ENCODE data around the gene UAP1L1.

Gene UAP1L1

DNA sequence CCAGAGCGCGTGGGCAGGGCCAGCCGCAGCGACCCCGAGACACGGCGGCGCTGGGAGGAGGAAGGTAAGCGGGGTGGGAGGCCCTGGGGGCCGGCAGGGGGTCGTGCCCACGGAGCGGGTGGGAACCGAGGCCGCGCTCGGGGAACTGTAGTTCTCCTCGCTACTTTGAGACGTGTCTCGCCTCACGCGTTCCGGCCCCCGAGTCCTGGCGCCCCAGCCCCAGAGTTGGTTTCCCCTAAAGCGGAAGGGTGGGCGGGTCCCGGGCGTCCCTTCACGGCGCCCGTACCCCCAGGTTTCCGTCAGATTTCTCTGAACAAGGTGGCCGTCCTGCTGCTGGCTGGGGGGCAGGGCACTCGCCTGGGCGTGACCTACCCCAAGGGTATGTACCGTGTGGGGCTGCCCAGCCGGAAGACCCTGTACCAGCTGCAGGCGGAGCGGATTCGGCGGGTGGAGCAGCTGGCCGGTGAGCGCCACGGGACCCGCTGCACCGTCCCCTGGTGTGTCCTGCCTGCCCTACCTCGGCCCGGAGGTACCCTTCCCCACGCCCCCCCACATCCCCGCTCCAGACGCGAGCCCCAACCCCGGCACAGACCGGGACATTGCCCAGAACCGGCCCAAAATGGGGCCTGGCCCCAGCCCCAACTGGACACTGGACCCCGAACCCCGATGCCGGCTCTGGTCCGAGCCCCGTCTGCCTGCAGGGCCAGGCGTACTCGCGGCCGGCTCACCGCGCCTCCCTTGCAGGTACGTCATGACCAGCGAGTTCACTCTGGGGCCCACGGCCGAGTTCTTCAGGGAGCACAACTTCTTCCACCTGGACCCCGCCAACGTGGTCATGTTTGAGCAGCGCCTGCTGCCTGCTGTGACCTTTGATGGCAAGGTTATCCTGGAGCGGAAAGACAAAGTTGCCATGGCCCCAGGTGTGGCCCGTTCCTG, 709 bp downstream of the UAP1L1 start:
- DNase-seq: peak; percentile 22 to 35

DNA sequence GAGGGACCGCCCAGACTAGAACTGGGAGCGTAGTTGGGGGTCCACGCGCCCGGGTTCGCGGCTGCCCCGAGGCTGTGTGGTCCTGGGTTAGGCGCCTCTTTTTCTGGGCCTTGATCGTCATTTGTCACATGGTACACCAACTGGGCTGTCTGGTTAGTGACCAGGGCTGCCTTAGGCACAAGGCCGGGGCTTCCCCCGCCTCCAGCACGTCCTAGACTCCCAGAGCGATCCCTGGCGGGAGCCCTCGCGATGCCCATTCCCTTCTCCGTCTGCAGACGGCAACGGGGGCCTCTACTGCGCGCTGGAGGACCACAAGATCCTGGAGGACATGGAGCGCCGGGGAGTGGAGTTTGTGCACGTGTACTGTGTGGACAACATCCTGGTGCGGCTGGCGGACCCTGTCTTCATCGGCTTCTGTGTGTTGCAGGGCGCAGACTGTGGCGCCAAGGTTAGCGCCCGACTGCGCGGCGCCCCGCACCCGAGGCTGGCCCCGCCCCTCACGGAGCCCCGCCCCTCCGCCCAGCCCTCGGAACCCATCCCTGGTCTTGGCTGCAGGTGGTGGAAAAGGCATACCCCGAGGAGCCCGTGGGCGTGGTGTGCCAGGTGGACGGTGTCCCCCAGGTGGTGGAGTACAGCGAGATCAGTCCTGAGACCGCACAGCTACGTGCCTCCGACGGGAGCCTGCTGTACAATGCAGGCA, 1.5 kb downstream of the UAP1L1 start:
- no peak for DNase-seq

DNA sequence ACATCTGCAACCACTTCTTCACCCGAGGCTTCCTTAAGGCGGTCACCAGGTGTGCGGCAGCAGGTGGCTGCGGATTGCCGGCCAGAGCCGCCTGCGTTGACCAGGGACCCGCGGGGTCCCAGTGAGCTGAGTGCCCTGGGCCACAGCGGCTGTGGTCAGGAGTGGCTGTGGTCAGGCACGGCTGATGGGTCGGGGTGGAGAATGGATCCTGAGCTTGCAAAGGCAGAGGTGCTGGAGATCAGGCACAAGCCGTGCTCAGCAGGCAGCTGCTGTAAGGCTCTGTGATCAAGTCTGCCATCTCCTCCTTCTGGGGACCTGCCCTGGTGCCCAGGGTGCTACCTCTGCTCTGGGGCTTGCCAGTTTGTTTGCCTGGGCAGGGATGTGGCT, 2.1 kb downstream of the UAP1L1 start:
- no peak for DNase-seq

DNA sequence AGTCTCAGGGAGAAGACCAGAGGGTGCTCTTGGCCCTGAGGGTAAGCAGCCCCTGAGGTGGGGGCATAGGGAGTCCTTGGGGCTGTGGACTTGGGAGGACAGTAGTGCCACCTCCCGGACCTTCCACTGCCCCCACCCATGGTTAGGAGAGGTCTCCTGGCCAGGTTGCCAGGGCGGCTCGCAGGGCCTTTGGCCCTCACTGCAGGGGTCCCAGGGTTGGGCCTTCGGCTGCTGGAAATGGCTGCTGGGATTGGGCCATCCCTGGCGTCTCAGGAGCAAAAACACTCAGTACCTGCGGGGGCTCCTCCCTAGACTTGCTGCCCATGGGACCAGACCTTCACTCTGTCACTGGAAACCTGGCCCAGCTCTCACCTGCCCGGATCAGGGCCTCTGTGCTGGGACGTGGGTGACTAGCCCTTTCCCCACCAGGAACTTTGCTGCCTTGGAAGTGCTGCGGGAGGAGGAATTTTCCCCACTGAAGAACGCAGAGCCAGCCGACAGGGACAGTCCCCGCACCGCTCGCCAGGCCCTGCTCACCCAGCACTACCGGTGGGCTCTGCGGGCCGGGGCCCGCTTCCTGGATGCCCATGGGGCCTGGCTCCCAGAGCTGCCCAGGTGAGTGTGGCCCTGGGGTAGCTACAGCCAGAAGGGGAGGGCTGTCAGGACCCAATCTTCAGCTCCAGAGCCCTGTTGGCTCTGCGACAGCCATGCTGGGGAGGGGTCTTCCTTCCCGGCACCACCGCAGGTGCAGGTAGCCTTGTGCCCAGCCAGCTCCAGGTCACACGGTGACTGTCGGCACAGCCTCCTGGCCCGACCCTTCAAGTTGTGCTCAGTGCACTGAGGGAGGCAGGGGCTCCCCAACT, 3.2 kb downstream of the UAP1L1 start:
- DNase-seq: no peak

DNA sequence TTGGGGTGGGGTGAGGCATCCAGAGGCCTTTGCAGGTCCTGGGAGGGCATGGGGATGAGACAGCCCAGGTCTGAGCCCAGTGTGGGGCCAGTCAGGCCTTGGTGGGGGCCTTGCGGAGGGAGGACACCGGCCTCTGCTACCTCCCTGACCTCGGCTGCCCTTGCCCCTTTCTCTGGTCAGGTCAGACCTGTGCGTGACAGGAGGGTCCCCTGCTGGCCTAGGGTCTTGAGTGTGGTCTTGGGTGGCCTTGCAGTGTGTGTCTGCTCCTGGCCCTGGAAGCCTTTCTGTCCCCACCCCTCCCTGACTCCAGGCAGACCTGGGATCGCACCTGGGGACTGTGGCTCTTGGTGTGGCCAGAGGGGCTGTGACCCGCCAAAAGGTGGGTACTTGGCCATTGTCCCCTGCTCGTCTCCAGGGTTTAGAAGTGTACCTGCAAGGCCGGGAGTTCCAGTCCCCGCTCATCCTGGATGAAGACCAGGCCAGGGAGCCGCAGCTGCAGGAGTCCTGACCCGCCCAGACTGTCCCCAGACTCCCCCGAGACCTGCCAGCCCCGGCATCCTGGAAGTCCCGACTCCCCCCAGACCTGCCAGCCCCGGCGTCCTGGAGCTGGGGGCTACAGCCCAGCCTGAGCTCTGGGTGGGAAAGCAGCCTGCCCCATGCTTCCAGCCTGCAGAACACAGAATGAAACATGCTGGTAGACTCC, 5.1 kb downstream of the UAP1L1 start:
- no peak for DNase-seq

DNA sequence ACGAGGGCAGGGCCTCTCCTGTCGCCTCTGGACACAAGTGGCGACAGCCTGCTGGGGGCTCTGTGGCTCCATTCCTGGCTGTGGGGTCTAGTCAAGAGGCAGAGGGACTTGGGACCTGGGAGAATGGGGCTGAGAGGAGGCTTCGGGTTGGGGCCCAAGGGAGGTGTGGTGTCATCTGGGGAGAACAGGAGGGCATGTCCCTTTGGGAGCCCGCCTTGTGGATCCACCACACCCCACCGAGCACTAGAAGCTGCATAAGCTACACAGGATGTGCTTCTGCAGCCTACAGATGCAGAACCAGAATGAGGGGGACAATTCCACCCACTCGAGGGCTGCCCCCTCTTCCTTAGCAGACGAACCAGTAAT, 5.6 kb downstream of the UAP1L1 start:
- DNase-seq: no peak

DNA sequence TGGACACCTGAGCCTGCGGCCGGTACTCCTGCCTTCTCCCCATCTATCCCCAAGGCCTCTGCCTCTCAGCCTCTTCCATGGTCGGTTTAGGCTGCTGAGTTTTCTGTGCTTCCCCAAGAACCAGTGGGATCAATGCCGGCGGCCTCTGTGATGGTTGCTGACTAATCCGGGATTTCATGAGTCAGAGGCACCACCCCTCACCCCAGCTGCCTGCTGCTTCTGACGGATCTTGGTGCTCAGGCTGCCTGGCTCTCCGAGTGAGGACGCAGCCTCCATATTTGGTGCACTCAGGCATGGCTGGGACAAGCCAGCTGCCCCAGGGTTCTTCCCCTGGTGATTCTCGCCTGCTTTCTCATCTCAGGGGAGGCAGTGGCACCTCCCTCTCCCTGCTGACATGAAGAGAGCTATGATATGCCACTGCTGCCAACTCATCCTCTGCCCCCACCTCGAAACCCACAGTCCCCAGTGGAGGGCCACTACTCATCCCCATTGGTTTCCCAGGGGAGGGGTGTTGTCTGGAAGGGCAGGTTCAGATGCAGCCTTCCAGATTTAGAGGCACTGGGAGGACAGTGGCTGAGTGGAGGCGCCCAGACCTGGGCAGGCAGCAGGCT, 6.2 kb downstream of the UAP1L1 start:
- DNase-seq: no peak

DNA sequence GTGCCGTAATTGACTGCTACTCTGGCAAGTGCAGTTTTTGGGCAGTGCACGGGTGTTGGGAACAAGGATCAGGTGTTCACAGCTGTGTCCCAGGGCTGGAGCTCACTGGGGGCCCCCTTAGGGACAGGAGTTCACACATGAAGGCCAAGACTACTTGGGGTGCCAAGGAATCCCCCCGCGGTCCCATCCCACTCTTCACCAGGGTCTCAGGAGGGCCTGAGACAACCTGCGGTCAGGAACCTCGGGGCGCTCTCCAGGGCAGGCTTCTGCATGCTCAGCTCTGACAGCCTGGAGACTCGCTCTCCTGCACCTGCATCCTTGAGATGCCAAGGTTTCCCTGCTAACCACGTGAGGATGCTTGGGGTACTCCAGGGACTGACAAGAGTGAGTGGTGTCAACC, 7.2 kb downstream of the UAP1L1 start:
- no peak for DNase-seq

DNA sequence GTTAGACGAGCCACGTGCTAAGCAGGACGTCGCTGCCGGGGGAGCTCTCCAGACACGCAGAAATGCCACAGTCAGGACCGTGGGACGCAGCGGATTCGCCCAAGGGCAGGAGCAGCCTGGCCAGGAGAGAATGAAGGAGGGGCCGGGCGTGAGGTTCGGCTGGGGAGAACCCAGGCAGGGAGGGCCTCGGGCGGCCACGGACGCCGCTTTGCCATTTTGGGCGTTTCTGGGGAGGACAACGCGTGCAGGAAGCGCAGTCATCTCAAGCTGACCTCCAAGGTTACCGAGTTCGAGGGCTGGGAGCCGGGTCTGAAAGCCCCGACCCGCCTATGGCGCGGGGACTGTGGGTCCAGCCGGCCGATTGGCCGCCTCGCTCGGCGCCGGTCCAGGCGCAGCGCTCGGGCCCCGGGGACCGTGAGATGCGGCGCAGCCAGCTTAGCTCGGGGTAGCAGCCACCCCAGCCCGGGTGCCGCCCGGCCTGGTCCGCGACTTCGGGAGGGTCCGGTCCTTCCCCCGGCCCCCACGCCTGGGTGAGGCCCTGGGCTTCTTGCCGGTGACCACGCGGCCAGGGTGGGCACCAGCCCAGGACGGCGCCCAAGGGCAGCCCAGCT, 8.7 kb downstream of the UAP1L1 start:
- DNase-seq: peak; percentile 12 to 37

DNA sequence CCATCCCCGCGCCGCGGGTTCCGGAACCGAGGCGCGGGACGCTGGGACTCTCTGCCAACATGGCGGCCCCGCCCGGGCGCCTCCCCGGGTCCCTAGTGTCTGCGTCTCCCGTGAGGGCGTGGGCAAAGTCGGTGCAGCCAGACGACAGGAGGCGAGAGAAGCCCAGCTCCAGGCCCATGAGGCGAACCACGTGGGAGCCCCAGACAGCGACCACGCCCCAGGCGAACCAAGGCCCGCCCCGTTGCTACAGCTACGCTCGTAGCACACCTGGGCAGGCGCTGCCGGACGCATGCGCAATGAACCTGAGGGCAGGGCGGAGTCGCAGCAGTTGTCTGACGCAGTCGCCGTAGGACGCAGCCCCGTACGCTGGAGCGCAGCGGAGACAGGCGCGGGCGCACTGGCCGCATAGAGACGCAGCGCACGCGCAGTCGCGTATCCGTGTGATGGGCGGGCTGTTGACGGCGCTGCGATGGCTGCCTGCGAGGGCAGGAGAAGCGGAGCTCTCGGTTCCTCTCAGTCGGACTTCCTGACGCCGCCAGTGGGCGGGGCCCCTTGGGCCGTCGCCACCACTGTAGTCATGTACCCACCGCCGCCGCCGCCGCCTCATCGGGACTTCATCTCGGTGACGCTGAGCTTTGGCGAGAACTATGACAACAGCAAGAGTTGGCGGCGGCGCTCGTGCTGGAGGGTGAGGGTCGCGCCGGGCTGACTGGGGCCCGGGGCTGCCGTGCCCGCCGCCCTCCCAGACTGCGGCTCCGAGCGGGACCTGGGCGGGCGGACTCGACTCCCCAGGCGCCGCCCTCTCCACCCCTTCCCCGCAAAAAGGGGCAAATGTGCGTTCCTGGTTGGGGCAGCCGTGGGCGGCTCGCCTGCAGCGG, 9.5 kb downstream of the UAP1L1 start, which contains the start of gene MAN1B1:
Gene MAN1B1, plus strand, starts transcription at position 455 of the 878 bp plus-strand sequence. Its CDS starts 15 bp downstream, at position 470.
- peak; percentile 99 to 100 for DNase-seq

DNA sequence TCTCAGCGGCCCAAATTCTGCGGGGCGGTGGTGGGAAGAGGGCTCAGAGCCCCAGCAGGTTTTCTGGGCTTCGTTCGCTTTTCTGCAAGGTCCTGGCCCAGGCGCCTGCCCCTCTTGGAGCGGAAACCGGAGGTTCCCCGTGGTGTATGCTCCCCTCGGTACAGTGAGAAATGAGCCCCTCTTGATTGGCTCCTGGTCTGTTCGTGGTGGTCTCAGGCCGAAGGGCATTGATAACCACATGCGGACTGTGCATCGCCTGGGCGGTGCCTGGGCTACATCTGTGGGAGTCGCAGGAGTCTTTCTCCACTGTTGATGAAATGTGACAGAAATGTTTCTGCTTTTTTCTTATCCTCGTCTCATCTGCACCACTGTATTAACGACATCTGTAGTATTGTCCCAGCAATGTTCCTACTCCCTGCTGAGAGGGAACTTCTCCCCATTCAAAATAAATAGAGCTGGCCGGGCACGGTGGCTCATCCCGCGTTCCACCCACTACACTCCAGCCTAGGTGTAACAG, 10.2 kb downstream of the UAP1L1 start:
- DNase-seq: no peak

DNA sequence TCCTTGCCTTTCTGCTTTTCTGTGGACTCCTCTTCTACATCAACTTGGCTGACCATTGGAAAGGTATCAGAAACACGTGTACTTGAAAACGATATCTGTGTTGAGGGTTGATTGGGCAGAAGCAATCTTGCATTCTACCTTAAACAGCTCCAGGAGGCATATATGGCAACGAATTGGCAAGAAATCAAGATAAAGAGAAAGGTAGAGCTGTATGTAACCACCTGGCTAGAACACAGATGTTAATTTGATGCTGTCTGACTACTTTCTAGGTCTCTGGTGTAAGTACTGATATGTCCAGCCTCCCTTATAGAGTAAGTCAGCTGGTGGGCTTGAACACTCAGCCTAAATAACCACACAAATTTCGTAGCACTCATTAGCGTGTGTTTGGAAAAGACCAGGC, 10.8 kb downstream of the UAP1L1 start:
- no peak for DNase-seq

DNA sequence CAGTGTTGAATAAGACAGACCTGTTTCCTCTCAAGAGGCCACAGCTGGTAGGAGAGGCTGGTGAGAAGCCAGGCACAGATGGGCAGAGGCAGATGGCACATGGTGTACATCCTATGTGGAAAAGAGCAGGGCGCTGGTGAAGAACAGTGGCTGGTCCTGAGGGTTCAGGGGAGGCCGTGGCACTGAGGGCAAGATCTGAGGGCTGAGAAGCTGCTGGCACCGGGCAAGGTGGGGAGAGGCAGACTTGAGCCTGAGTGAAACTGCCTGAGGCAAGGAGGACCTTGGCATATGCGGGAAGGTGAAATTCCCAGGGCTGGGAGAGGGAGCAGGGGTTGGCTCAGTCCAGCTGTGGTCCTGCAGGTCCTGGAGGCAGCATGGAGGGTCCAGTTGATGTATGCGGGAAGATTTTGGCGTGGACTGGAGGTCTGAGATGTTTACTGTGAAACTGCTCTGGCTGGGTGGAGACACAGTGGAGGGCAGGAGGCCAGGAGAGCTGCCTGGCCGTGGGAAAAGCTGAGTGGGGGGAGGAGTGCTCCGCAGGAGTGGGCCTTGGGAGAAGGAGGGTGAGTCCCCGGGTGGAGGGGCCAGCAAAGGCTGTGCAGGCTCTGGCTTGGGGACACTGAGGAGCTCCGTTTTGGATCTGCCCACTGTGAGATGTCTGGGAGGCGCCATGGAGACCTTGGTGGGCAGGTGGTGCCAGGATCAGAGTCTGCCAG, 12.1 kb downstream of the UAP1L1 start:
- no peak for DNase-seq

DNA sequence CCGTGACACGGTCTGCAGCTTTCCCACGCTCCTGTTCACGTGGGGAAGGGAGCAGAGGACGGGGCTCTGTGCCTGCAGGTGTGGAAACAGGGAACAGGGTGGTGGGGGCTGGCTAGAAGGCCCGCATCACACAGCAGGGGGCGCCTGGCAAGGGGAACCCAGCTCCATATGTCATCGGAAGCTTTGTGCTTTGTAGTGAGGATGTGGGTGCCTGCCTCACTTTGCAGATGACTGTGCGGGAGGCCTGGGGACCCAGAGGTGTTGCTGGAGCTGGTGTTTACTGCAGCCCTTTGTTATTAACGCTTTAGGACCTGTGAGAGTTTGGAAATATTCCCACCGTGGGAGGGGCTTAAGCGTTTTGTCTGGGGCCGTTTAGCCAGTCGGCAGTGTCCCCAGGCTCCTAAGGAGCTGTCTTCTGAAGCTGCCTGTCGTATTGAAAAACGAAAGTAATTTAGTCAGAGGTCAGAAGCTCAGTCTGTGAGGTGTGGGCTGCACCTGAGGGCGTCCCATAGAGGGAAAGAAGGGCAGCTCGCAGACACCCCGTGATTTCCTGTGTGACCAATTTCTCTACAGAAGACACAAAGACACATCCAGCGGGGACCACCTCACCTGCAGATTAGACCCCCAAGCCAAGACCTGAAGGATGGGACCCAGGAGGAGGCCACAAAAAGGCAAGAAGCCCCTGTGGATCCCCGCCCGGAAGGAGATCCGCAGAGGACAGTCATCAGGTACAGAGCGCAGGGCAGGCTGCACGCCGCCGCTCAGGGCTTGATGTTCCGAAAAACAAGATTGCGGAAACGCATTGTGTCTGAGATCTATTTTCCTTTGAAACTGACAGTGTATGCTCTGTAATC, 18.6 kb downstream of the UAP1L1 start:
- DNase-seq: peak; percentile 78 to 84

DNA sequence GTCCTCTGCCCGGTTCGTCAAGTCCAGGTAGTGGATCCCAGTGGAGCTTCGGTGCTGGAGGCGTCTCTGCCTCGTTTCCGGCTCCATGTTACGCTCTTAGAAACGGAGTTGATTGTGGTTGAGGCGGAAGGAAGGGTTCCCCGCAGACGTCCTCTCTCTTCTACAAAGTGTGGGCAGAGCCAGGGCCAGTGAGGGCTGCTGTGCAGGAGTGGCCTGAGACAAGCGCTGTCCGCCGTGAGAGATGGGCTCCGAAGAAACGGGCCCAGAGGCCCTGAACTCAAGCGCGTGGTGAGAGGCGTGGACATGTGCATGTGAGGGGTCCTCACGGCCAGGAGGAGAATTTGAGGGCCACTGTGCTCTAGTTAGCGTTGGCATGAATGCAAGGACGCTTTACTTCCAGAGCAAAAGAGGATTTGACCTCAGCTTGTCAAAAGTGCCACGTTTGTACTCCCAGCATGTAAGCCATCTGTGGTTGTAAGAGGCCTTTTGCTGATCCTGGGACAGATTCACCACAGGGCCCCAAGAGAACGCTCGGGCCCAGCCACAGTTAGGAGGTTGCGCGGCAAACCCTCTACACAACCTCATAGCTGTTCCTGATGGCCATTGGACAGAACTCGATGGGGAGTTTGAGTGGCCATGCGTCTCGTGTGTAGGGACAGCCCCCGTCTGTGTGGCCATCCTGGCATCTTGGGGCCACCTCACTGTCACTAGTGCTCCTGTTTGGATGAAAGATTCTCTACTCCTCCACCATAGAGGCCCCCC, 19.6 kb downstream of the UAP1L1 start:
- DNase-seq: no peak

DNA sequence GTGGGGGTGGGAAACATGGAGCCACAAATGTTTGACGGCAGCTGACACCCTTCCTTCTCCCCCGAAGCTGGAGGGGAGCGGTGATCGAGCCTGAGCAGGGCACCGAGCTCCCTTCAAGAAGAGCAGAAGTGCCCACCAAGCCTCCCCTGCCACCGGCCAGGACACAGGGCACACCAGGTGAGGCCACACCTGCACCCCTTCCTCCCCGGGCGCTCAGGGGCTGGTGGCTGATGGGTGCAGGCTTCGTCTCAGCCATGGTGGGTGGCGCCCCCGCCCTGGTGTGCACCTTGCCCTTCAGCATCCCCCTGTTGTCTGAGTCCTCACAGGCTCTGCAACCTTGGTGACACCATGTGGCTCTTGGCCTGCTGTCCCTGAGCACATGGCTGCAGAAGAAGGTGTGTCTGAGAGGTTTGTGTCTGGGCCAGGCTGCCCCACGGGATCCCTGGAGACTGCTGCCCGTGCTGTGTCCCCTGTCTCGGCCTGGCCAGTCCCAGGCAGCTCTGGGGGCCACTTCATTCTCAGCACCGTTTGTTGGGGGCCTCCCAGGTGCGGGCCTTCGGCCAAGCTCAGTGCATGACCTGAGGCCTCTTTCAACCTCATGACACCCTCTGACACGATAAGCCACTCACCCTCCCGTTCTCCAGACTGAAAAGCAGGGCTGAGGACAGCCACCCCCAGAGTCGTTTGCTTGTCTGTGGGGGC, 20.6 kb downstream of the UAP1L1 start:
- DNase-seq: no peak

DNA sequence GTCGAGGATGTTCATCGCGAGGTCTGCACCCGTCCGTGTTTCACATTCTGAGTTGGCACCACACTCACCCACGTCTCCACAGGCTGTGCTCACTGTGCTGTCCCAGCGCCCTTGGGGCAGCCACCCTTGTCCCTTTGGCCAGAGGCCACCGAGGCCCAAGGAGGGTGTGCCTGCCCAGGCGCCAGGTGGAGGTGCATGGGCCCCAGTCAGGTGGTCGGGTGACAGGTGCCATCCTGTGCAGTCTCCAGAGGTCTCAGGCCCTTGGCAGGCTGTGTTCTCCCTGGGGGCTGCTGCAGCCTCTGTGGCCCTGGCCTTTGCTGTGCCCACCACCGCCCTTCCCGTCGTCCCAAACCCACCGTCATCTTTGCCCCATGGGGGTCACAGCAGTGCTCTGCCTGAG, 21.9 kb downstream of the UAP1L1 start:
- DNase-seq: no peak
